IMR-90 (cell line): ENCODE results near the gene GMPR. TPM values are rescaled to one million over a fixed set of nuclear protein-coding genes. Genes with fewer than 3 reads are reported as not detected.

Experiments used
- ATAC-seq: fragments of 200-7000 bp; cut with Tn5 transposase; 2 replicates; pipeline ENCODE4 v1.9.1; 2020; ENCODE audit warnings: low read depth, mild to moderate bottlenecking, moderate library complexity
- BruUV-seq: library from RNA; stranded (reverse); fragments of 400-500 nt; replicated peaks from 2 replicates; lab custom pipeline; 2021; lab: Mats Ljungman, UMichigan
- CTCF ChIA-PET: fragments of 300-600 bp; formaldehyde crosslinking; extraction: SDS; loops from one replicate; lab custom pipeline; 2021; ENCODE audit warnings: antibody characterized with exemption; lab: Yijun Ruan, JAX
- POLR2A ChIA-PET: fragments of 300-600 bp; sonication (Branson Sonifier 250); formaldehyde crosslinking; loops from one replicate; lab custom pipeline; 2022; ENCODE audit warnings: antibody characterized with exemption; ENCODE audit not compliant: unreplicated experiment; lab: Charles Lee
- DNase-seq: peaks from one replicate; pipeline ENCODE4 v3.0.0; 2013
- H2AFZ ChIP-seq: replicated peaks from 2 replicates; pipeline ENCODE3; 2013; ENCODE audit warnings: low read length, mild to moderate bottlenecking; ENCODE audit not compliant: poor library complexity
- H2AK5ac ChIP-seq: 2 replicates; pipeline ENCODE4 v1.6.1; 2013; ENCODE audit warnings: low read depth, low read length, inconsistent platforms
- H2AK9ac ChIP-seq: replicated peaks from 2 replicates; pipeline ENCODE3; 2013; ENCODE audit warnings: mild to moderate bottlenecking, low read depth, low read length, moderate library complexity; ENCODE audit not compliant: poor library complexity
- H2BK120ac ChIP-seq: 2 replicates; pipeline ENCODE4 v1.6.1; 2013; ENCODE audit warnings: low read depth, low read length, inconsistent platforms
- H2BK15ac ChIP-seq: 3 replicates; pipeline ENCODE4 v1.6.1; 2013; ENCODE audit warnings: low read depth, low read length, inconsistent platforms
- H2BK20ac ChIP-seq: 2 replicates; pipeline ENCODE4 v1.6.1; 2013; ENCODE audit warnings: low read depth, mild to moderate bottlenecking, inconsistent platforms, low read length, moderate library complexity
- H2BK5ac ChIP-seq: 2 replicates; pipeline ENCODE4 v1.6.1; 2013; ENCODE audit warnings: mild to moderate bottlenecking, low read depth, low read length, inconsistent platforms; ENCODE audit not compliant: poor library complexity, severe bottlenecking
- H3K14ac ChIP-seq: replicated peaks from 2 replicates; pipeline ENCODE4 v1.6.1; 2013; ENCODE audit warnings: low read depth, low read length, inconsistent platforms
- H3K18ac ChIP-seq: 2 replicates; pipeline ENCODE4 v1.6.1; 2013; ENCODE audit warnings: low read depth, low read length, control low read depth
- H3K23ac ChIP-seq: 2 replicates; pipeline ENCODE4 v1.6.1; 2013; ENCODE audit warnings: low read depth, low read length, inconsistent platforms
- H3K27ac ChIP-seq: 2 replicates; pipeline ENCODE4 v1.5.1; 2013; ENCODE audit warnings: mild to moderate bottlenecking, control low read depth, low read length; ENCODE audit not compliant: insufficient read depth
- H3K27me3 ChIP-seq: 2 replicates; pipeline ENCODE4 v1.6.1; 2013; ENCODE audit warnings: low read length; ENCODE audit not compliant: control insufficient read depth, insufficient read depth
- H3K36me3 ChIP-seq: 2 replicates; pipeline ENCODE4 v1.6.1; 2013; ENCODE audit warnings: low read length, mixed read lengths; ENCODE audit not compliant: control insufficient read depth, insufficient read depth
- H3K4ac ChIP-seq: 2 replicates; pipeline ENCODE4 v1.6.1; 2013; ENCODE audit warnings: low read depth, low read length, inconsistent platforms
- H3K4me1 ChIP-seq: 2 replicates; pipeline ENCODE4 v1.6.1; 2013; ENCODE audit warnings: low read length, mixed read lengths; ENCODE audit not compliant: control insufficient read depth, insufficient read depth
- H3K4me2 ChIP-seq: 2 replicates; pipeline ENCODE4 v1.6.1; 2013; ENCODE audit warnings: low read depth, mild to moderate bottlenecking, control low read depth, low read length, moderate library complexity
- H3K4me3 ChIP-seq: 2 replicates; pipeline ENCODE4 v1.5.1; 2013; ENCODE audit warnings: low read depth, mild to moderate bottlenecking, control low read depth, low read length, moderate library complexity; ENCODE audit not compliant: insufficient read depth
- H3K56ac ChIP-seq: 2 replicates; pipeline ENCODE4 v1.6.1; 2013; ENCODE audit warnings: low read length, inconsistent platforms; ENCODE audit not compliant: insufficient read depth; ENCODE audit errors: extremely low read depth
- H3K79me1 ChIP-seq, 2 experiments: 2 replicates each; pipeline ENCODE4 v1.6.1; 2013; ENCODE audit warnings: low read length in 2 of 2, inconsistent platforms in 1 of 2, low read depth in 1 of 2
- H3K9ac ChIP-seq: 2 replicates; pipeline ENCODE4 v1.6.1; 2013; ENCODE audit warnings: low read depth, low read length, control low read depth
- H3K9me1 ChIP-seq: 2 replicates; pipeline ENCODE4 v1.6.1; 2013; ENCODE audit warnings: low read length, inconsistent platforms; ENCODE audit not compliant: insufficient read depth
- H3K9me3 ChIP-seq: 2 replicates; pipeline ENCODE4 v1.6.1; 2013; ENCODE audit warnings: low read length; ENCODE audit not compliant: control insufficient read depth, insufficient read depth
- H4K20me1 ChIP-seq: 2 replicates; pipeline ENCODE4 v1.6.1; 2013; ENCODE audit warnings: low read length, inconsistent platforms; ENCODE audit not compliant: insufficient read depth
- H4K5ac ChIP-seq: 2 replicates; pipeline ENCODE4 v1.6.1; 2013; ENCODE audit warnings: mild to moderate bottlenecking, low read depth, low read length, control low read depth
- H4K8ac ChIP-seq, 2 experiments: 2 replicates each; pipeline ENCODE4 v1.6.1; 2013; ENCODE audit warnings: low read depth in 2 of 2, low read length in 2 of 2, control low read depth in 1 of 2, inconsistent platforms in 1 of 2
- H4K91ac ChIP-seq: 2 replicates; pipeline ENCODE4 v1.6.1; 2013; ENCODE audit warnings: low read depth, low read length, inconsistent platforms; ENCODE audit not compliant: insufficient read depth
- BHLHE40 ChIP-seq: fragments of 150-350 bp; IDR thresholded peaks from 2 replicates; pipeline ENCODE4 v1.6.1; 2016; ENCODE audit warnings: mild to moderate bottlenecking, low read depth, low read length
- CEBPB ChIP-seq: IDR thresholded peaks from 2 replicates; pipeline ENCODE4 v1.6.1; 2012; ENCODE audit warnings: low read depth, low read length, improper control_type of control experiment
- CHD1 ChIP-seq: IDR thresholded peaks from 2 replicates; pipeline ENCODE4 v1.6.1; 2012; ENCODE audit warnings: low read depth, low read length, improper control_type of control experiment
- FOS ChIP-seq: fragments of 150-350 bp; IDR thresholded peaks from 2 replicates; pipeline ENCODE4 v1.6.1; 2016; ENCODE audit warnings: low read depth, low read length
- MAFK ChIP-seq: IDR thresholded peaks from 2 replicates; pipeline ENCODE4 v1.6.1; 2012; ENCODE audit warnings: low read depth, low read length, improper control_type of control experiment
- MAZ ChIP-seq: IDR thresholded peaks from 2 replicates; pipeline ENCODE4 v1.6.1; 2012; ENCODE audit warnings: low read depth, mild to moderate bottlenecking, low read length, improper control_type of control experiment, moderate library complexity, borderline replicate concordance
- MXI1 ChIP-seq: IDR thresholded peaks from 2 replicates; pipeline ENCODE4 v1.6.1; 2012; ENCODE audit warnings: low read depth, mild to moderate bottlenecking, low read length, moderate library complexity, borderline replicate concordance
- NFE2L2 ChIP-seq: fragments of 150-350 bp; IDR thresholded peaks from 2 replicates; pipeline ENCODE4 v1.6.1; 2016; ENCODE audit warnings: low read depth, mild to moderate bottlenecking, low read length
- POLR2A ChIP-seq: IDR thresholded peaks from 2 replicates; pipeline ENCODE4 v1.6.1; 2012; ENCODE audit warnings: mild to moderate bottlenecking, low read depth, low read length
- RAD21 ChIP-seq: IDR thresholded peaks from 2 replicates; pipeline ENCODE4 v1.6.1; 2012; ENCODE audit warnings: low read length, improper control_type of control experiment
- RCOR1 ChIP-seq: IDR thresholded peaks from 2 replicates; pipeline ENCODE4 v1.6.1; 2012; ENCODE audit warnings: mild to moderate bottlenecking, low read length, improper control_type of control experiment; ENCODE audit not compliant: insufficient replicate concordance
- SMC3 ChIP-seq: fragments of 150-350 bp; IDR thresholded peaks from 2 replicates; pipeline ENCODE4 v1.6.1; 2016; ENCODE audit warnings: low read depth, mild to moderate bottlenecking, antibody characterized with exemption, low read length, moderate library complexity
- USF2 ChIP-seq: fragments of 150-350 bp; IDR thresholded peaks from 2 replicates; pipeline ENCODE4 v1.6.1; 2017; ENCODE audit warnings: mild to moderate bottlenecking, antibody characterized with exemption, low read length, low read depth
- WGBS, 2 experiments: methylation state at CpG; one replicate each; pipeline versions ENCODE4 v1.1.5 to v1.1.7; 2013; ENCODE audit warnings: missing lambda C conversion rate in 2 of 2; ENCODE audit not compliant: insufficient read length in 1 of 2; ENCODE audit errors: extremely low coverage in 2 of 2; 5-methylcytosine and 5-hydroxymethylcytosine counted together
- dilution Hi-C: fragments of 300-500 bp; cut with HindIII; formaldehyde crosslinking; loops from one replicate; pipeline ENCODE4 v1.14.3; 2018; ENCODE audit warnings: low sequenced_read_pairs; ENCODE audit not compliant: unreplicated experiment
- in situ Hi-C: fragments of 300-500 bp; cut with MboI; formaldehyde crosslinking; loops from 3 replicates; pipeline ENCODE4 v1.14.3; 2019; ENCODE audit warnings: low sequenced_read_pairs, inconsistent platforms, mixed read lengths
- intact Hi-C: fragments of 100-400 bp; cut with micrococcal nuclease; formaldehyde crosslinking; loops from 2 replicates; pipeline ENCODE4 v1.10.0; 2022
- polyA plus RNA-seq, 3 experiments: library from polyadenylated mRNA; depleted of rRNA; stranded (reverse); fragments of >200 nt; gene quantifications; 2 replicates each; pipeline ENCODE4 v1.2.3, GENCODE V29; 2012; ENCODE audit warnings: low replicate concordance in 1 of 3
- total RNA-seq: library from RNA; depleted of rRNA; stranded (reverse); fragments of >200 nt; gene quantifications from 2 replicates; pipeline ENCODE4 v1.2.3, GENCODE V29; 2012
- TF ChIP-seq, protein P1 (sequence below): conservative IDR thresholded peaks from 2 replicates; pipeline ENCODE4 v1.5.1; 2012; ENCODE audit warnings: mild to moderate bottlenecking, low read depth, low read length, improper control_type of control experiment

GMPR gene
- total and polyA plus RNA-seq, 2 of the 4 experiments (the other 2 are of a cell fraction), result 6.3 to 8.6 TPM

- H3K9ac ChIP-seq, result no peak overlapping the region
- DNase-seq (no peak), ATAC-seq (no peak)
- intact Hi-C loops, result no loop called here
- no peaks in the 10 kb centered on the region for H3K36me3 ChIP-seq
- no peak overlapping the region for H4K8ac ChIP-seq
- ChIA-PET CTCF (interaction anchor here (0.6 kb wide), 1 partner anchor 144 kb away, joined by 3 read pairs; no protein-coding TSS in a partner anchor), POLR2A (interaction anchor here (0.6 kb wide), 1 partner anchor 17 kb away, joined by 10 read pairs; no protein-coding TSS in a partner anchor)
- 92% methylated on average over 24 of the region's 31 CpGs; no CpG with 5 or more reads in 1 of the 2 experiments for WGBS, 2 experiments
- H2BK15ac ChIP-seq, result no peak overlapping the region
- no peak overlapping the region for H3K4me2 ChIP-seq
- dilution Hi-C loops, result no loop called here
- H3K4me3 ChIP-seq, result no peak overlapping the region
- no peak overlapping the region for H3K23ac ChIP-seq
- no peak overlapping the region for H2BK120ac ChIP-seq
- H3K4ac ChIP-seq, result no peak overlapping the region
- H3K56ac ChIP-seq, result no peak overlapping the region
- H3K27ac ChIP-seq, result no peak overlapping the region
- no peak overlapping the region for H2BK20ac ChIP-seq
- no peak overlapping the region for H3K14ac ChIP-seq
- no peaks in the 10 kb centered on the region; the same call in 1 of the 2 replicates for H3K27me3 ChIP-seq
- H3K9me3 ChIP-seq, result peaks cover 2% of the 10 kb centered on the region; the same call in 1 of the 2 replicates
- H2AFZ ChIP-seq, result no peak overlapping the region
- H3K79me1 ChIP-seq, result no peaks in the 10 kb centered on the region
- H4K91ac ChIP-seq, result no peak overlapping the region
- H2AK9ac ChIP-seq, result no peak overlapping the region
- in situ Hi-C loops, result no loop called here
- no peak overlapping the region for H2AK5ac ChIP-seq
- no TSS peak for BruUV-seq
- H4K20me1 ChIP-seq, result no peaks in the 10 kb centered on the region
- no peak overlapping the region for H3K18ac ChIP-seq
- H4K5ac ChIP-seq, result no peak overlapping the region
- no peaks in the 10 kb centered on the region for H3K4me1 ChIP-seq
- H3K9me1 ChIP-seq, result peaks cover 4% of the 10 kb centered on the region; the same call in 1 of the 2 replicates
- H2BK5ac ChIP-seq, result no peak overlapping the region
- no peak for TF ChIP-seq RAD21
- TF ChIP-seq CEBPB, result no peak
- no peak for TF ChIP-seq USF2
- TF ChIP-seq, protein P1, sequence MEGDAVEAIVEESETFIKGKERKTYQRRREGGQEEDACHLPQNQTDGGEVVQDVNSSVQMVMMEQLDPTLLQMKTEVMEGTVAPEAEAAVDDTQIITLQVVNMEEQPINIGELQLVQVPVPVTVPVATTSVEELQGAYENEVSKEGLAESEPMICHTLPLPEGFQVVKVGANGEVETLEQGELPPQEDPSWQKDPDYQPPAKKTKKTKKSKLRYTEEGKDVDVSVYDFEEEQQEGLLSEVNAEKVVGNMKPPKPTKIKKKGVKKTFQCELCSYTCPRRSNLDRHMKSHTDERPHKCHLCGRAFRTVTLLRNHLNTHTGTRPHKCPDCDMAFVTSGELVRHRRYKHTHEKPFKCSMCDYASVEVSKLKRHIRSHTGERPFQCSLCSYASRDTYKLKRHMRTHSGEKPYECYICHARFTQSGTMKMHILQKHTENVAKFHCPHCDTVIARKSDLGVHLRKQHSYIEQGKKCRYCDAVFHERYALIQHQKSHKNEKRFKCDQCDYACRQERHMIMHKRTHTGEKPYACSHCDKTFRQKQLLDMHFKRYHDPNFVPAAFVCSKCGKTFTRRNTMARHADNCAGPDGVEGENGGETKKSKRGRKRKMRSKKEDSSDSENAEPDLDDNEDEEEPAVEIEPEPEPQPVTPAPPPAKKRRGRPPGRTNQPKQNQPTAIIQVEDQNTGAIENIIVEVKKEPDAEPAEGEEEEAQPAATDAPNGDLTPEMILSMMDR, result no peak
- no peak for TF ChIP-seq CHD1
- no peak for TF ChIP-seq POLR2A
- TF ChIP-seq SMC3, result no peak
- TF ChIP-seq BHLHE40, result no peak
- no peak for TF ChIP-seq RCOR1
- no peak for TF ChIP-seq FOS
- TF ChIP-seq NFE2L2, result no peak
- TF ChIP-seq MAFK, result no peak
- TF ChIP-seq MAZ, result no peak
- TF ChIP-seq MXI1, result no peak
These were observed 27.3 kb downstream of the GMPR start for GRCh38 chr6:16265351-16266341.
